ENCODE data around the gene TENM4. TPM values are rescaled to one million over a fixed set of nuclear protein-coding genes. Genes with fewer than 3 reads are reported as not detected.

TENM4 gene
- total and polyA plus RNA-seq, 4 donors = 0.02 to 0.33 (median 0.14) TPM

- no peak for DNase-seq (ENCODE audit: low spot score)
- 86% methylated on average over 3 of the region's 3 CpGs for WGBS
- no peak overlapping the region for H3K9ac ChIP-seq (ENCODE audit: low read depth in 1 of 2, low read length in 2 of 2)
- H3K4me1 ChIP-seq (ENCODE audit: control insufficient read depth in 4 of 4, insufficient read depth in 4 of 4, low read length in 3 of 4) = no peaks in the 10 kb centered on the region
- H3K4me3 ChIP-seq (ENCODE audit: low read depth in 1 of 3, low read length in 3 of 3) = no peak overlapping the region
- no peaks in the 10 kb centered on the region for H3K36me3 ChIP-seq (ENCODE audit: control insufficient read depth in 4 of 4, insufficient read depth in 3 of 4, low read depth in 1 of 4, low read length in 3 of 4)
- no peaks in the 10 kb centered on the region for H3K27me3 ChIP-seq (ENCODE audit: control insufficient read depth in 4 of 4, insufficient read depth in 4 of 4, low read length in 3 of 4)
- H3K9me3 ChIP-seq (ENCODE audit: control insufficient read depth in 4 of 4, low read length in 3 of 4) = no peaks in the 10 kb centered on the region
- TF ChIP-seq NR2F2 (IDR thresholded peaks at IDR 0.05) = no peak
- no peak for TF ChIP-seq TAF1 (conservative IDR thresholded peaks at IDR 0.05)
- no peak overlapping the region for H3K27ac ChIP-seq (ENCODE audit: low read depth in 1 of 2, low read length in 2 of 2)
Observed at GRCh38 chr11:79242616-79243015, 198.2 kb downstream of the TENM4 start.

DNA sequence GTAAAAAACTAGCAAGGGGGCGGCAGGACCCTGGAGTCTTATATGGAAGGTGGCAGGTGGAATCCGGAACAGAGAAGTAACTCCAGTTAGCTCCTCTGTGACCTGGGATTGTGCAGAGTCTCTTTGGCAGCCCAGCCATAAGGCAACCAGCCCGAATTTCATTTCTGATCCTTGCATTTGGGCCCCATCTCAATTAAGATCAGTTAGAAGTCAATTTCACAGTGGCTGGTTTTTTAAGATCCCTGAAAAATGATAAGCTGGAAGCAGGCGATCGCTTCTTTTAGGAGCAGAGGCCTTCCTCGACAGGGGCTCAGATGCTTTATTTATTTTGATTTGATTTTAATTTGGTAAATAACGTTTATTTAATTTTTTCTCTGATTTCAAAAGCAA lies 199.0 kb downstream of the TENM4 start:
- Histone ChIP-seq H3K27me3 (ENCODE audit: control insufficient read depth in 4 of 4, insufficient read depth in 4 of 4, low read length in 3 of 4) (no peaks in the 10 kb centered on the region), H3K4me3 (ENCODE audit: low read depth in 1 of 3, low read length in 3 of 3) (no peak overlapping the region), H3K9me3 (ENCODE audit: control insufficient read depth in 4 of 4, low read length in 3 of 4) (no peaks in the 10 kb centered on the region), H3K27ac (ENCODE audit: low read depth in 1 of 2, low read length in 2 of 2) (no peak overlapping the region), H3K9ac (ENCODE audit: low read depth in 1 of 2, low read length in 2 of 2) (no peak overlapping the region), H3K36me3 (ENCODE audit: control insufficient read depth in 4 of 4, insufficient read depth in 3 of 4, low read depth in 1 of 4, low read length in 3 of 4) (no peaks in the 10 kb centered on the region), H3K4me1 (ENCODE audit: control insufficient read depth in 4 of 4, insufficient read depth in 4 of 4, low read length in 3 of 4) (no peaks in the 10 kb centered on the region)
- TF ChIP-seq YY1 (IDR thresholded peaks at IDR 0.05) (no peak), RAD21 (IDR thresholded peaks at IDR 0.05) (no peak), REST (IDR thresholded peaks at IDR 0.05) (no peak), HNF4G (IDR thresholded peaks at IDR 0.05) (no peak), TAF1 (conservative IDR thresholded peaks at IDR 0.05) (no peak), NR2F2 (IDR thresholded peaks at IDR 0.05) (no peak), SP1 (IDR thresholded peaks at IDR 0.05) (no peak), MAX (IDR thresholded peaks at IDR 0.05) (no peak), FOXA1 (IDR thresholded peaks at IDR 0.05) (no peak), GABPA (IDR thresholded peaks at IDR 0.05 in 1 of 2, conservative IDR thresholded peaks at IDR 0.05 in 1 of 2) (no peak), JUND (IDR thresholded peaks at IDR 0.05) (no peak), RXRA (IDR thresholded peaks at IDR 0.05) (no peak)
- TF ChIP-seq, protein P1, sequence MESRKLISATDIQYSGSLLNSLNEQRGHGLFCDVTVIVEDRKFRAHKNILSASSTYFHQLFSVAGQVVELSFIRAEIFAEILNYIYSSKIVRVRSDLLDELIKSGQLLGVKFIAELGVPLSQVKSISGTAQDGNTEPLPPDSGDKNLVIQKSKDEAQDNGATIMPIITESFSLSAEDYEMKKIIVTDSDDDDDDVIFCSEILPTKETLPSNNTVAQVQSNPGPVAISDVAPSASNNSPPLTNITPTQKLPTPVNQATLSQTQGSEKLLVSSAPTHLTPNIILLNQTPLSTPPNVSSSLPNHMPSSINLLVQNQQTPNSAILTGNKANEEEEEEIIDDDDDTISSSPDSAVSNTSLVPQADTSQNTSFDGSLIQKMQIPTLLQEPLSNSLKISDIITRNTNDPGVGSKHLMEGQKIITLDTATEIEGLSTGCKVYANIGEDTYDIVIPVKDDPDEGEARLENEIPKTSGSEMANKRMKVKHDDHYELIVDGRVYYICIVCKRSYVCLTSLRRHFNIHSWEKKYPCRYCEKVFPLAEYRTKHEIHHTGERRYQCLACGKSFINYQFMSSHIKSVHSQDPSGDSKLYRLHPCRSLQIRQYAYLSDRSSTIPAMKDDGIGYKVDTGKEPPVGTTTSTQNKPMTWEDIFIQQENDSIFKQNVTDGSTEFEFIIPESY (IDR thresholded peaks at IDR 0.05) = no peak
- TF ChIP-seq, protein P2, sequence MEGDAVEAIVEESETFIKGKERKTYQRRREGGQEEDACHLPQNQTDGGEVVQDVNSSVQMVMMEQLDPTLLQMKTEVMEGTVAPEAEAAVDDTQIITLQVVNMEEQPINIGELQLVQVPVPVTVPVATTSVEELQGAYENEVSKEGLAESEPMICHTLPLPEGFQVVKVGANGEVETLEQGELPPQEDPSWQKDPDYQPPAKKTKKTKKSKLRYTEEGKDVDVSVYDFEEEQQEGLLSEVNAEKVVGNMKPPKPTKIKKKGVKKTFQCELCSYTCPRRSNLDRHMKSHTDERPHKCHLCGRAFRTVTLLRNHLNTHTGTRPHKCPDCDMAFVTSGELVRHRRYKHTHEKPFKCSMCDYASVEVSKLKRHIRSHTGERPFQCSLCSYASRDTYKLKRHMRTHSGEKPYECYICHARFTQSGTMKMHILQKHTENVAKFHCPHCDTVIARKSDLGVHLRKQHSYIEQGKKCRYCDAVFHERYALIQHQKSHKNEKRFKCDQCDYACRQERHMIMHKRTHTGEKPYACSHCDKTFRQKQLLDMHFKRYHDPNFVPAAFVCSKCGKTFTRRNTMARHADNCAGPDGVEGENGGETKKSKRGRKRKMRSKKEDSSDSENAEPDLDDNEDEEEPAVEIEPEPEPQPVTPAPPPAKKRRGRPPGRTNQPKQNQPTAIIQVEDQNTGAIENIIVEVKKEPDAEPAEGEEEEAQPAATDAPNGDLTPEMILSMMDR (IDR thresholded peaks at IDR 0.05; ENCODE audit: low read depth, low read length, missing input control) = no peak
- TF ChIP-seq, protein P3, sequence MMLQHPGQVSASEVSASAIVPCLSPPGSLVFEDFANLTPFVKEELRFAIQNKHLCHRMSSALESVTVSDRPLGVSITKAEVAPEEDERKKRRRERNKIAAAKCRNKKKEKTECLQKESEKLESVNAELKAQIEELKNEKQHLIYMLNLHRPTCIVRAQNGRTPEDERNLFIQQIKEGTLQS (IDR thresholded peaks at IDR 0.05) = no peak
- 75% methylated on average over 7 of the region's 7 CpGs for WGBS
- DNase-seq (ENCODE audit: low spot score) = no peak
